ENCODE results near the gene COL25A1. TPM values are rescaled to one million over a fixed set of nuclear protein-coding genes. Genes with fewer than 3 reads are reported as not detected.

Gene COL25A1
- total RNA-seq, result 0.73 TPM
- long read RNA-seq, result 0 reads

DNA sequence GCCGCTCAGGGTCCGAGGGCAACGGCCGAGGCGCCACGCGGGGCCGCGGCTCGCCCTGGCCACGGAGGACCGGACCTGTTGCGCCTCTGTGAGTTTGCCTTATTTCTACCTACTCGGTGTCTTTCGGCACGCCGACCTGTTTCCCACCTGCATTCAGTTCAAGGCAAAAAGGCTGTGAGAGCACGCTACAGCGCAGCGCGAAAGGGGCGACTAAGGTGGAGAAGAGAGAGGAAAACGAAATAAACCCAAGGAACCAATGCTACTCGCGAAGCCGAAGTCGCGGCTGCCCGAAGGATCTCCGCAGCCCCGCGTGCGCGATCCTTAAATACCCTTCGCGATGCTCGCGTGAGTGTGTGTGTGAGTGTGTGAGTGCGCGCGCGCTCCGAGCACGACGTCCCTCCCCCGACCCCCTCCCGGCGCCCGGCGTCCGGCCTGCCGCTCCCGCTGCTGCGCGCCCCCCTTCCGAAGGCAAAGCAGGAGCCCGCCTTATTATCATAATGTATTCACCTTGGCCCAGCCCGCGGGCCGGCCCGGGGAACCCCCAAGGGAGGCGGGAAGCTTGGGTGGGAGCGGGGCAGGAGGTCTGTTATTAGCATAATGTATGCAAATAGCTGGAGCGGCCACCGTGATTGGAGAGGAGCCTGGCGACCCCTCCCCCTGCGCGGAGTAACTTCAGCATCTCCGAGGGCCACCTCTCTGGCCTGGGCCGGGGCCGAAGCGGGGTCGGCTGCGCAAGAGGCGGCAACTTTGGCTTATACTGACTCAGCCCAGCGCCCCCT is at the start of gene COL25A1:
TSS of gene COL25A1 (minus strand) at position 298 of the 779 bp plus-strand sequence.
- peak; percentile 63 for ATAC-seq
- DNase-seq (ENCODE audit: missing footprints), result peak; percentile 72
- intact Hi-C loops (cut with DNase I), result loop anchor here (10.0 kb wide), 2 partner anchors 118 to 238 kb away; no protein-coding TSS in a partner anchor

DNA sequence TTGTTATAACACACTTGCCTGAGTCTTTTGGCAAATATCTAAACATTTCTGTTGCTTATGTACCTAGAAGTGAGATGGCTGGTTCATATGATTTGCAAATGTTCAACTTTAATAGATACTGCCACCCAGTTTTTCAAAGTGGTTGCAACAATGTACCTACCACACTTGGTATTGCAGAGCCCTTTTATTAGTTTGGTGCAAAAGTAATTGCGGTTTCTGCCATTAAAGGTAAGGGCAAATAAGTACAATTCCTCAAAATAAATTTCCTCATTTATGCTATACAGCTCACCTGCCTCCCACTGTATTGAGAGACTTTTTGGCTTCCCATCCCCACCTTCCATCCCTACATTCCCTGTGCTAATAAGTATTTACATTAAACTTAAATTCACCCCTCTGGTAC is 47.7 kb upstream of the COL25A1 start:
- no peak for ATAC-seq

DNA sequence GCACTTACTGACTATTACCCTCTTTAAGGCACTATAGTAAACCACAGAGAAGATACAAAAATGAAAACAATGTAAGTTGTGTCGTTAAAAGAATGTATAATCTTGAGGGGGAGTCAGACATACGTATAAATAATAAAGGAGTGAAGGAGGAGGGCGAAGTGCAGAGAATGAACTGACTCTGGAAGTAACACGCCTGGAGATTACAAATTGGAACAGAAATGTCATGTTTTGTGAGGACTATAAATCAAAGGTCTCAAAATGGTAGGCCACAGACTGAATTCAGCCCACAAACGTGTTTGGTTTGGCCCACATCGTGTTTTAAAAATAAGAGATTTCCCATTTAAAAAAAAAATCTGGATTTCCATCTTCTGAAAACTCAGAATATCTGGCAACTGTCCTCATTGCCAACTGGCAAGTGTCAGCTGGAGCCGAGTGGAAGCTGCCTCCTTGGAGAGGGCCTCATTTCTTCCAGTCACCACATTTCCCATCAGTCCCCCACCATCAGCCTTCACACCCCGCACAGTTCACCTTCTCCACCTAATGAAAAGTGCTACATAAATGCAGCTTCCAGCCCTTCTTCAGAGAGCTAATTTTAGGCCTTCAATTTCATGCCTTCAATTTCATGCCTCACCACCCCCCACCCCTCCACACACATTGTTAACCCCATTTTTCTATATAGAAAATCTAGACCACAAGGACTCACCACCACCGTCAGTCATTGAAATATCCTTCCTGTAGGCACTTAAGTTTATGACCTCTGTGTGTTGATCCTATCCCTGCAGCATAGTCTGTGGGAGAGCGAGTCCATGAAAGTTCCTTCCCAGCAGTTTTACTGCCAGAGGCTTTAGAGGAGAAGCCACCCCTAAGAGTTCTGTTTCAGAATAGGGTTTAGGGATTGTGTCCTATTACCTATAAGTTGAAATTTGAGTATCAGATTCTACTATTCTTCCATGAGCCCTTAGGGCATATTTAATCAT is 32.0 kb upstream of the COL25A1 start:
- ATAC-seq, result no peak
- DNase-seq (ENCODE audit: missing footprints), result no peak
- intact Hi-C loops (cut with DNase I), result no loop called here

More for the DNA sequence above, 47.7 kb upstream of the COL25A1 start:
- DNase-seq (ENCODE audit: missing footprints), result no peak
- intact Hi-C loops (cut with DNase I), result no loop called here

DNA sequence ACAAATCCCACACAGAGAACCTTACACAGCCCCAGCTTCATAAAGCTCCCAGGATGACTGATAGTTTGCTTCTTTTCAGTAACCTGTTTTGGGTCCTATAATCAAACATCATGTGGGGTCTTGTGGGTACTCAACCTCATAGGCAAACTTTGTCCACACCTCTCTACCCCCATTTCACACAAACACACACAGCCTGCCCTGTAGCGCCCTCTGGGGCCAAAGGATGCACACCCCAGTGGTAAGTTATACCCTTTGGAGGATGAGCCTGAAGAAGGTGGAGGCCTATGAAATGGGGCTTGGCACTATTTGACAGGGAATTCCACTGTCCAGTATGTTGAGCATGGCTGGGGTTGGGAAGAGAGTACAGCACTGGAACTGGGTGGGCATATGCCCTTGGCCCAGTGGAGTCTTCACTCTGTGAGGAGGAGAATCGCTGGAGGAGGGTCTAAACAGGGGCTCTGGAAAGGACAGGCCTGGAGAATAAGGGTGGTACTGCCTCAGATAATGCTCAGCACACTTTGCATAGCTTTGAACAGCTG is 30.5 kb upstream of the COL25A1 start:
- no peak for ATAC-seq
- no peak for DNase-seq (ENCODE audit: missing footprints)
- intact Hi-C loops (cut with DNase I), result no loop called here

DNA sequence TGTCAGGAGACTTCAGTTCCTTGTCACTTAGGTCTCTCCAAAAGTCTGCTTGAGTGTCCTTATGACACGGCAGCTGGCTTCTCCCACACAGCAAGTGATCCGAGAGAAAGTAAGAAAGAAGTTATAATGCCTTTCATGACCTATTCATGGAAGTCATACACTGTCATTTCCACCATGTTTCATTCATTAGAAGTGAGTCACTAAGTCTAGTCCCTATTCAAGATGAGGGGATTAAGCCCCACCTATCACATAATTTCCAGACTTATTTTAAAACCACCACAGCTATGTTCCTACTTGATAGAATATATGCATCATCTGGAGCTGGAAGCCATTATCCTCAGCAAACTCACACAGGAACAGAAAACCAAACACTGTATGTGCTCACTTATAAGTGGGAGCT is 25.2 kb upstream of the COL25A1 start:
- ATAC-seq, result no peak
- intact Hi-C loops (cut with DNase I), result no loop called here
- no peak for DNase-seq (ENCODE audit: missing footprints)

DNA sequence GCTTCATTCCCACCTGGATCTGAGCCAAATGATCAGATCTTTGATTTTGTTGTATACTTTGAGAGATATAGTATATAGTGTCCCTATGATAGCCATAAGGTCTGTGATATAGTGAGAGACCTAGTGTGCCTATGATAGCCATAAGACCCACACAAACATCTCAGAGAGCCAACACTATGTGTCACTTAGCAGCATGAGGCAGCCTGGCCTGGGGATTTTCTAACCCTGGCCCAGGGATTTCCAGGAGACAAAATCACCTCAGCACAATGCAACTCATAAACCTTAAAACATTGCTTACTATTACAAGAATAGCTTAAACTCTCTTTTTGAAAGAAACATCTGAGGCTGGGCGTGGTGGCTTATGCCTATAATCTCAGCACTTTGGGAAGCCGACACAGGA is 23.2 kb upstream of the COL25A1 start:
- DNase-seq (ENCODE audit: missing footprints), result no peak
- intact Hi-C loops (cut with DNase I), result no loop called here
- no peak for ATAC-seq

DNA sequence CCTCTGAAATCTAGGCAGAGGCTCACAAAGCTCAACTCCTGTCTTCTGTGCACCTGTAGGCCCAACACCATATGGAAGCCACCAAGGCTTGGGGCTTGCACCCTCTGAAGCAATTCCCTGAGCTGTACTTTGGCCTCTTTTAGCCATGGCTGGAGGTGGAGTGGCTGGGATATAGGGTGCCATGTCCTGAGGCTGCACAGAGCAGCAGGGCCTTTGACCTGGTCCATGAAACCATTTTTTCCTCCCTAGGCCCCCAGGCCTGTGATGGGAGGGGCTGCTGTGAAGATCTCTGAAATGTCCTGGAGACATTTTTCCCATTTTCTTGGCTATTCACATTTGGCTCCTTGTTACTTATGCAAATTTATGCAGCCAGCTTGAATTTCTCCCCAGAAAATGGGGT is 20.9 kb upstream of the COL25A1 start:
- ATAC-seq, result no peak
- DNase-seq (ENCODE audit: missing footprints), result no peak
- intact Hi-C loops (cut with DNase I), result no loop called here

DNA sequence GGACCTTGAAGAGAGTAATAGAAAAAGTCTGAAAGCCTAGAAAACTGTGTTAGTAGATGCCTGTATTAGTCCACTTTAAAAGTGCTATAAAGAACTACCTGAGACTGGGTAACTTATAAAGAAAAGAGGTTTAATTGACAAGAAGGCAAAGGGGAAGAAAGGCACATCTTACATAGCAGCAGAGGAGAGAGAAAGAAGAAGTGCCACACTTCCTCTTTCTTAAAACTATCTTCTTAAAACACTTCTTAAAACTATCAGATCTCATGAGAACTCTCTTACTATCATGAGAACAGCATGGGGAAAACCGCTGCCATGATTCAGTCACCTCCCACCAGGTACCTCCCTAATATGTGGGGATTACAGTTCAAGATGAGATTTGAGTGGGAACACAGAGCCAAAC is 18.8 kb upstream of the COL25A1 start:
- intact Hi-C loops (cut with DNase I), result no loop called here

DNA sequence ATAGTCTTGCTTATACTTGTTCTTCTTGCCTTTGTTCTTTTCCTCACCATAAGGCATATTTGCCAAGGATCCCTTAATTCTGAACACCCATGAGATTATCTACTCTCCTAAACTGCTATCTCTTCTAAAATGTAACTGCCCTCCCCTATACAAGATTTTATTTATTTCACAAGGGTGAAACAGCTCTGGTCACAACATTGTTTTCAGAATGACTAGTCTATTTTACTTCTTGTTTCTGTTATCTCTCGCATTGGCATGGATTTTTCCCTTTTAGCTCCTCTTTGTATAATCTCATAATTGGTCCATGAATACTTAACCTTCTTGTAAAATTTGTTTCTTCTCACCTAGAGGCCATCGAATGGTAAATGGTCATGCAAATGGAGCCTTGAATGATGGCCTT is 17.2 kb upstream of the COL25A1 start:
- intact Hi-C loops (cut with DNase I), result no loop called here
- no peak for ATAC-seq
- DNase-seq (ENCODE audit: missing footprints), result no peak

More for the DNA sequence above, 18.8 kb upstream of the COL25A1 start:
- ATAC-seq (no peak), DNase-seq (ENCODE audit: missing footprints) (no peak)

DNA sequence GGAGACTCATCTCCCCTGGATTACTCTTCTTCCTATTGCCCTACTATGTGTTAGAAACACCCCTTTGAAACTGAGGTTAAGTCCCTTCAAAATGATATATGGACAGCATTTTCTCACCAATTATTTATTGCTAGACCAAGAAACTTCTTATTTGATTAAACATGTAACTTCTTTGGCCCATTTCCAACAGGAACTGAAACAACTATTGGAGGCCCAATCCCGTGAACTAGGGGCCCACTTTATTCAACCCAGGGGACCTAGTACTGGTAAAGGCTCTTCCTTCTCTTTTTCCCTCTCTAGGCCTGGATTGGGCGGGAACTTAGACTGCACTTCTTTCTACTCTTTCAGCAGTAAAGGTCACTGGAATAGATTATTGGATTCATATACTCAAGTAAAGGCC is 16.7 kb upstream of the COL25A1 start:
- ATAC-seq (no peak), DNase-seq (ENCODE audit: missing footprints) (no peak)
- intact Hi-C loops (cut with DNase I), result no loop called here

DNA sequence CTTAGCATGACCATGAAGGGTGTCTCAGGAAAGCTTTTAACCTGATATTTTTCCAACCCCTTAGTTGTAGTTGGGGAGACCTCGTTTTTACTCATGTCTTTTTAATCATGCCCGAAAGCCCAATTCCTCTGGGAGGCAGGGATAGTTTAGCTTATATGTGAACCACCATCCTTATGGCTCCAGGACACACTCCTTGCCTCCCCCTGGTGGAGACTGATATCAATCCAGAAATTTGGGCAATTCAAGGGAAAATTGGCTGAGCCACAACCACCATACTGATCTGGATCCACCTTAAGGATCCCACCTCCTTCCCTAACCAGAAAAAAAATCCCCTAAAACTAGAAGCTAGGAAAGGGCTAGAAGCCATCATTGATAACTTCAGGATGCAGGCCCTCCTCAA is 13.4 kb upstream of the COL25A1 start:
- no peak for ATAC-seq
- no peak for DNase-seq (ENCODE audit: missing footprints)
- intact Hi-C loops (cut with DNase I), result no loop called here

DNA sequence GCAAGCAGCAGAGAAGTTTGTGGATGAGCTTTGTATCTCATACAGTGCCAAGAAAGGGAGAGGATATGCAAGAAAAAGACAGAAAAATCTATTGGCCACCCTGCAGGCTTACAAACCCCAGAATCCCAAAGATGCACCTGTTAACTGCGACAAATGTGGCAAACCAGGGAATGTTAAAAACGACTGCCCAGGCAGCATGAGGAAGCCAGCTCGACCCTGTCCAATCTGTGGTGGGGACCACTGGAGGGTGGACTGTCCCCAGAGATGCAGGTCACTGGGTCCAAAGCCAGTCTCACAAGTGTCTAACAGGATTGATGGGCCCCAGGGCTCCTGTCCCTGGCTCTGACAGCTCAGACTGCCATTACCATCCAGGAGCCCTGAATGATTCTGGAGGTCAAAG is 12.9 kb upstream of the COL25A1 start:
- ATAC-seq (no peak), DNase-seq (ENCODE audit: missing footprints) (no peak)
- intact Hi-C loops (cut with DNase I), result no loop called here

DNA sequence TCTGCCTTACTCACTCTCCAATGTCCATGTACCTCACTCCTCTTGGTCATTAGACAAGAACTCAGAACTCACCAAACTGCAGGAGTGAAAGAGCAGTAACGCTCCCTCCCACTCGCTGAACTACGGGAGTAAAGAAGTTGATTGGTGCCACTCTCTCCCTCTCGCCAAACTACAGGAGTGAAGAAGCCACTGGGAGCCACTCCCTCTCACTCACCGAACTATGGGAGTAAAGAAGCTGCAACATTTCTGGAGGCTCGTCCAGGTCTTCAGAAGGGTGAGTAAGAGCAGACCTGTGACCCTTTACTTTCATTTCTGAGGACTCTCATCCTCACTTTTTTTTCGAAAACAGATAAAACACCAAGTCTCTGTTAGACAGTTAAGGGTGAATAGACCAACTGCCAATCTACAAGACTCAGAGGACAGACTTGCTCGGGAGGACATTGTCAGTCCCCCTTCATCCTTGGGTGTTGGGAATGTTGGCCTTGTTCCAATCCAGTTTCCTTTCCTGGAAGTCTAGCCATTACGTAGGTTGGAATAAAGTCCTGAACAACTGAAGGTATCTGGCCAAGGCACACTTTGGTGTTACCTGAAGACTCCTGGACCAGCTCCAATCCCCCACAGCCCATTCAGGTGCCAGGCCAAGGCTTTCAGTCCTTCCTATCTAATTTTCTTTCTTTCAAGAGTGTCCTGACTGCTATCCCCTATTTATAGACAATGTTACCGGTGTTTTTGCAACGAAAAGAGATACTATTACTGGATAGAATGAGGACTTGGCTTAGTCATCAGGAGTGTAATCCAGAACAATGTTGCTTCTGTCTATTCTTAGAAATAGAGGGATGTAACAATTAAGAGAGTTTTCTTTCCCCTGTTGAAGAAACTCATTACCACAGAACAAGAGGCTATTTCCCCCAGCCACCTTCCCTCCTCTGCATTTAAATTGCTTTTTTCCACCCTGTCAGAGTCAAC is 11.0 kb upstream of the COL25A1 start:
- no peak for ATAC-seq
- intact Hi-C loops (cut with DNase I), result no loop called here
- no peak for DNase-seq (ENCODE audit: missing footprints)

DNA sequence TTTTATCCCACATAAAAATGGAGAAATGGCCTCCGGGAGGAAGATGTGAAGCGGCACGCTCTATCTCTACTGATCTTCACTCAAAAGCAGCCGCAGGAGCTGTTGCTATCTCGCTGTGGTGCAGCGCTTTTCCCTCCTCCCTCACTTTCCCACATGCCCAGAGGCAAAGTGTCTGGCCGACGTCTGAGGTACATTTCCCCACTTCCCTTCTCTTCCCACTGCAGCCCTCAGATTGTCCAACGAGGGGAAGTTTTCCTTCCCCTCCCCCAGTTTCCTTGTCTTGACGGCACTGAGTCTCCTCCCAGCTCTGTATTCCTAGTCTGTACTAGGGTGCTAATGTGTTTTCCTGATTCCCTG is 660 bp upstream of the COL25A1 start:
- intact Hi-C loops (cut with DNase I), result loop anchor here (10.0 kb wide), 2 partner anchors 118 to 238 kb away; no protein-coding TSS in a partner anchor
- DNase-seq (ENCODE audit: missing footprints) (no peak), ATAC-seq (peak; percentile 49)

DNA sequence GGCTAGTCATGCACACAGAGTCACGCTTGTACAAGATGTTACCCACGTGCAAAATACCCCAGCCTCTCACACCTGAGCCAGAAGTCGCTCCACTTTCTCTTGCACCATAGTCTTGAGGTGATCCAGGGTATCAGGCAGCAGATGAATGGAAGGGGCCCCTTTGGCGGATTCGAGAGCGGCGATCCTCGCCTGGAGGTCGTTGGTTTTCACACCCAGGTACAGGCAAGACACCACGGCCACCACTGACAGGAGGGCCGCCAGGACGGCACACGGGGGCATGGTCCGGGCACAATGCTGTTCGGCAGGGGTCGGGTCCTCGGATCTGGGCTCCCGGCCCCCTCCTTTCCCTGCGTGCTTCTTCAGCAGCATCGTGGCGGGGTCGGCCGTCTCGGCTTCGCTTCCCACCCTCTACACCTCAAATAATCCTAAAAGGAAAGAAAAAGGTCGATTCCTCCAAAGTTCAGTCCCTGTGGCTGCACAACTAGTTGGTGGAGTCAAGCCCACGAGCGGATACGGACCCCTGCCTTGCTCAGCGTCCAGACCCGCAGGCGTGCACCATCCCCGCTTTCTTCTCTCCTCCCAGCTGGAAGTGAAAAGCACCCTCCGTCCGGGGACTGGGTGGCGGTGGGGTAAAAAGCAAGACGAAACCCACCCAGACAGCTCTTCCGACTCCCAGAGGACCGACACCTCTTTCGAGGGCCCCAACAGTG is 652 bp downstream of the COL25A1 start:
- intact Hi-C loops (cut with DNase I), result loop anchor here (10.0 kb wide), 2 partner anchors 117 to 237 kb away; no protein-coding TSS in a partner anchor
- ATAC-seq, result peak; percentile 32
- DNase-seq (ENCODE audit: missing footprints), result no peak

DNA sequence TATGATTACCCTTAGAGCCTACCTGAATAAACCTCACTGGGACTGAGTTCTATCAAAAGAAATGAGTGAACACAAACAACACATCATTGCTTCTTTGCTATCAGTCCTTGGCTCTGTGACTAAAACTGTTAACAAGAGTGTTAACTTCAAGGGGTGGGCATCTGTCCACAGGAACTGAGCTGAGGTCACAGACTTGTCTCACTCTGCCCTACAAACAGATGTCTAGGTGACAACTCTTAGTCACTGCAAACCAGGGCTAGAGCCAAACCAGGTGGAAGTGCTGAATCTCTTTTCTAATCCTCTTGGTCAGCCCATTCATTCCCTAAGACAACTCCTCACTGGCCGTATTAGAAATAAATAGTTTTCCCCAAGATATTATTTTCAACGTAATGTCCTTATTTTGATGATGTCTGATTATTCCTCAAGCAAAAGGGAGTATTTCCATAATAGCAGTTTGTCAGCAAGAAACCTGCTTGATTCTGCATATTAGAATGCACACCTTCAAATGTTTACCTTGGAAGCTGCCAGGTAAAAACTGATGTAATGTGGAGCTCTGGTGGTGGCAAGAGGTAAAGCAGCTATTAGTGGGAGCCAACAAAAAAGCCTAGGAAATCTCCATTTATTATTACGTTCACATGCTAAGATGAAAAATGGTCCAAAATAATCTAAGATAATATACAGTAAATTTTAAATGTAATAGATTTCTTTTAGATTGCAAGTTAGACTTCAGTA is 4.0 kb downstream of the COL25A1 start:
- ATAC-seq, result no peak

DNA sequence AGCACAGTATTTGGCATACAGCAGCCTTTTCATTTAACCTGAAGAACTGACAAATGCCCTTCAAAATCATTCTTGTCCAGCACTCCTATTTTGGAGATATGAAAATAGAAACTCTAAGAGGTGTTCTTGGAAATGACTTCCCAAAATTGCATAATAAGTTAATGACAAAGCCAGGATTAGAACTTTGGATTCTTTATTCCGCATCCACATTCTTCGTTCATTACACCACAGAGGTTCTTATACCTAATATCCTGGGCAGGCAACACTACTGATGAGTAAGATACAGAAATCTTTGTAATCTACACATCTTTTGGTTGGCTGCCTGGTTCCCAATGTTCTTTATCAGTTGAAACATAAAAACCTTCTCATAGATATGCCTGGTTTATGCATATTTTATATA is 5.9 kb downstream of the COL25A1 start:
- intact Hi-C loops (cut with DNase I), result no loop called here
- DNase-seq (ENCODE audit: missing footprints) (no peak), ATAC-seq (no peak)

More for the DNA sequence above, 4.0 kb downstream of the COL25A1 start:
- DNase-seq (ENCODE audit: missing footprints), result no peak
- intact Hi-C loops (cut with DNase I), result no loop called here

All from Right ventricle myocardium inferior (tissue), 1 donor.